Mesothelial cell of epicardium (in vitro differentiated cells): ENCODE results near the gene DDR1. TPM values are rescaled to one million over a fixed set of nuclear protein-coding genes. Genes with fewer than 3 reads are reported as not detected.
A peak's percentile ranks its signal among the peaks of the same experiment; 100 is the strongest.
"Not testable (repeated sequence)": the region's sequence is repeated elsewhere in the genome, so short reads cannot be mapped to it uniquely, and the experiment has no call there.

Experiments
- DNase-seq, 2 experiments: peaks; one replicate each; pipeline ENCODE4 v3.0.0; 2021; ENCODE audit warnings: low spot score in 2 of 2; ENCODE audit not compliant: unreplicated experiment in 2 of 2
- H3K27ac Mint-ChIP-seq: 2 replicates; pipeline ENCODE4 v1.8.0; 2021; ENCODE audit warnings: mixed read lengths
- H3K27me3 Mint-ChIP-seq: 2 replicates; pipeline ENCODE4 v1.8.0; 2021; ENCODE audit warnings: low read depth, mixed read lengths
- H3K36me3 Mint-ChIP-seq: 2 replicates; pipeline ENCODE4 v1.8.0; 2021; ENCODE audit warnings: mixed read lengths
- H3K4me1 Mint-ChIP-seq: 2 replicates; pipeline ENCODE4 v1.8.0; 2021; ENCODE audit warnings: mixed read lengths
- H3K4me3 Mint-ChIP-seq: 2 replicates; pipeline ENCODE4 v1.8.0; 2021; ENCODE audit warnings: mild to moderate bottlenecking, moderate library complexity, mixed read lengths
- H3K9me3 Mint-ChIP-seq: 2 replicates; pipeline ENCODE4 v1.8.0; 2021; ENCODE audit warnings: mixed read lengths
- CTCF ChIP-seq: fragments of 200-600 bp; sonication (generic); IDR thresholded peaks from one replicate; pipeline ENCODE4 v1.5.0; 2021; ENCODE audit warnings: antibody characterized with exemption; ENCODE audit not compliant: unreplicated experiment
- total RNA-seq: library from RNA; stranded (reverse); gene quantifications from 3 replicates; pipeline ENCODE4 v1.2.1, GENCODE V29; 2021

DDR1 gene
- total RNA-seq, 1 donor from 2014 or later, result 351 TPM

DNA sequence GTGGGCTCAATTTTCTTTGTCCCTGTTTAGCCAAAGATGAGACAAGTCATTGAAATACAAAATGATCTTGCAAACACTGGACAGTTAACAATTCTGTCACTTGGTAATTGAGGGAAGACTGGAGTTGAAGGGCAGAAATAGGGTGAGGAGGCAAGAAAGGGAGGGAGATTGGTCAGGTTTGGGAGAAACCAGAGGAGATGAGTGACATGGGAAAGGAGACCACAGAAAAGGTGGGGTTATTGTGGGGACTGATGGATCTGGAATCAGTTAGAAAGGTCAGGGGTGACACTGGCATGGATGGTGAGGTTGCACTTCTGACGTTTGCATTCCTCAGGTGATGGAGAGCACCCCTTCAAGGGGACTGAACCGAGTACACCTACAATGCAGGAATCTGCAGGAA lies 24.4 kb downstream of the DDR1 start:
- no peak for TF ChIP-seq CTCF
- Mint-ChIP-seq H3K4me1 (peaks cover 11% of the 10 kb centered on the region), H3K27ac (peak overlapping the region; percentile 91), H3K9me3 (no peaks in the 10 kb centered on the region), H3K4me3 (peak overlapping the region; percentile 96), H3K27me3 (no peaks in the 10 kb centered on the region), H3K36me3 (peaks cover 11% of the 10 kb centered on the region)
- no peak for DNase-seq

DNA sequence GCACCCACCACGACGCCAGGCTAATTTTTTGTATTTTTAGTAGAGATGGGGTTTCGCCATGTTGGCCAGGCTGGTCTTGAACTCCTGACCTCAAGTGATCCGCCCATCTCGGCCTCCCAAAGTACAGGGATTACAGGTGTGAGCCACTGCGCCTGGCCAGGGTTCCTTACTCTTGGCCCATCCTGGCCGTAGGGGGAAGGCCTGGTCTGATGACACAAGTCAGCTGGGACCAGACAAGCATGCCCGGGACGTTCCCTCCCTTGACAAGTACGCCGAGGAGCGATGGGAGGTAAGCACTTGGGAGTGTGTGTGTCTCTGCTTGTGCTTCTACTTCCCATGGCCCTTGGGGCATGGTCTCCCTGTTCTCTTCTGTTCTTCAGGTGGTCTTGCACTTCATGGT lies 26.2 kb downstream of the DDR1 start:
- Mint-ChIP-seq H3K4me1 (peaks cover 22% of the 10 kb centered on the region), H3K36me3 (peaks cover 11% of the 10 kb centered on the region)
- H3K4me3 Mint-ChIP-seq, DNase-seq, H3K27me3 Mint-ChIP-seq, H3K27ac Mint-ChIP-seq, H3K9me3 Mint-ChIP-seq: not testable (repeated sequence)

DNA sequence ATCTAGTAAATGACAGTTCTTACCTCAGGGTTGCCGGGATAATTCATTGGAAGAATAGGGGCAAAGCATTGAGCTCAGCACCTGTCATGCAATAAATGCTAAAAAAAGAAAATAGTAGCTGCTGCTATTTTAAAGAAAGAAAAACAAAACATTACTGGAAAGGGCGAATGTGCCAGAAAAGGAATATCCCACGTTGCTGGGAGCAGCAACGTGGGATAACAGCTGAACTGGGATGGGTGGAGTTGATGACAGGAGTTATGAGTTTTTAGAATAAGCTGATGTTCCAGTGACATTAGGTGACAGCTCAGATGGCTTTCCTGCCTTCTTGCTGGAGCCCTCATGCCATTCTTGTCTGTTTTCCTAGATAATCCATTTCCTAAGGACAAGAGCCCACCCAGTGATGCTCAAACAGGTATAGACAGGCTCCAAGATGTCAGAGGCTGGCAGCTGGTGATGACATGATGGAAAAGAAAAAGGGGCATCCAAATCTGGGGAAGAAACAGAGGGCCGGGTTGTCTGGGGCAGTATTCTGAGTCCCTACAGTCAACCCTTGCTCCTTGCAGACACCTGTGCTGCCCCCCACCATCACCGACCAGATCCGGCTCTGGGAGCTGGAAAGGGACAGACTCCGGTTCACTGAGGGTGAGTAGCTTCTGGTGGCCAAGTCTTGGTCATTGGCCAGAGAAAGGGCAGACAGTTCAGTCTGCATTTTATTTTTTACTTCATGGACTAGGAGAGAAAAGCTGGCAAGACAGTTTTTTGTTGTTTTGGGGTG lies 28.6 kb downstream of the DDR1 start:
- Mint-ChIP-seq H3K9me3 (no peaks in the 10 kb centered on the region), H3K27me3 (no peaks in the 10 kb centered on the region), H3K4me3 (peak overlapping the region; percentile 87), H3K27ac (peak overlapping the region; percentile 70), H3K4me1 (peaks cover 34% of the 10 kb centered on the region), H3K36me3 (peaks cover 21% of the 10 kb centered on the region)
- no peak for DNase-seq
- TF ChIP-seq CTCF, result no peak

DNA sequence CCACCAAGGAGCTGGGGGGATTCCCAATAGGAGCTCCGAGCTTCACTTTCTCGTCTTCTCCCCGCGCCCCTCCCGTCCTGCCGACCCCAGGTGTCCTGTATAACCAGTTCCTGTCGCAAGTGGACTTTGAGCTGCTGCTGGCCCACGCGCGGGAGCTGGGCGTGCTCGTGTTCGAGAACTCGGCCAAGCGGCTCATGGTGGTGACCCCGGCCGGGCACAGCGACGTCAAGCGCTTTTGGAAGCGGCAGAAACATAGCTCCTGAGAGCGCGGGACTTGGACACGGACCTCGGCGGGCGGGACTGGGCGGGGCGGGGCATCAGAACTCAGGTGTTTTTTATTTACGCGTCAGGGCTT lies 29.4 kb downstream of the DDR1 start:
- no peak for TF ChIP-seq CTCF
- Mint-ChIP-seq H3K4me3 (peak overlapping the region; percentile 87), H3K27me3 (no peaks in the 10 kb centered on the region), H3K4me1 (peaks cover 30% of the 10 kb centered on the region), H3K27ac (peak overlapping the region; percentile 76), H3K36me3 (peaks cover 21% of the 10 kb centered on the region), H3K9me3 (no peaks in the 10 kb centered on the region)
- DNase-seq, result no peak

GRCh38 chr6:30914076-30914853 lies 29.9 kb downstream of the DDR1 start, which contains the start of gene VARS2:
Gene VARS2, plus strand, starts transcription at chr6:30914238. Its CDS starts 599 bp downstream, at chr6:30914837.
- Mint-ChIP-seq H3K27ac (peak within 1 kb of the TSS; percentile 99), H3K4me1 (peaks cover 24% of the 10 kb centered on the region), H3K9me3 (no peaks in the 10 kb centered on the region), H3K4me3 (peak within 1 kb of the TSS; percentile 87), H3K36me3 (peaks cover 21% of the 10 kb centered on the region), H3K27me3 (no peaks in the 10 kb centered on the region)
- no peak for TF ChIP-seq CTCF
- peak; percentile 88 to 98 for DNase-seq

GRCh38 chr6:30914854-30915590 lies 30.7 kb downstream of the DDR1 start:
- peak overlapping the region; percentile 87 for H3K4me3 Mint-ChIP-seq
- no peaks in the 10 kb centered on the region for H3K9me3 Mint-ChIP-seq
- TF ChIP-seq CTCF, result no peak
- peaks cover 24% of the 10 kb centered on the region for H3K4me1 Mint-ChIP-seq
- no peaks in the 10 kb centered on the region for H3K27me3 Mint-ChIP-seq
- peaks cover 27% of the 10 kb centered on the region for H3K36me3 Mint-ChIP-seq
- DNase-seq, result no peak
- peak overlapping the region; percentile 99 for H3K27ac Mint-ChIP-seq
